ENCODE measurements around the gene TP53.
A peak's percentile ranks its signal among the peaks of the same experiment; 100 is the strongest.

The TP53 gene

GRCh38 chr17:7706631-7707354 is 19.5 kb upstream of the TP53 start:
- no peak for DNase-seq (ENCODE audit: low spot score)

- no peak for DNase-seq (ENCODE audit: low spot score)
Measured at GRCh38 chr17:7705269-7706255, 18.3 kb upstream of the TP53 start.

GRCh38 chr17:7704601-7705268 is 17.4 kb upstream of the TP53 start, which contains the start of gene EFNB3:
EFNB3 (plus strand) TSS chr17:7705202; CDS start chr17:7705599, 397 bp downstream.
- no peak for DNase-seq (ENCODE audit: low spot score)

GRCh38 chr17:7703584-7704479 is 16.5 kb upstream of the TP53 start:
- DNase-seq (ENCODE audit: low spot score): no peak

GRCh38 chr17:7702776-7703175 is 15.5 kb upstream of the TP53 start:
- no peak for DNase-seq (ENCODE audit: low spot score)

GRCh38 chr17:7701681-7702080 is 14.4 kb upstream of the TP53 start:
- DNase-seq (ENCODE audit: low spot score): no peak

GRCh38 chr17:7700510-7700909 is 13.2 kb upstream of the TP53 start:
- no peak for DNase-seq (ENCODE audit: low spot score)

- DNase-seq (ENCODE audit: low spot score): no peak
Measured at GRCh38 chr17:7697828-7698588, 10.7 kb upstream of the TP53 start.

GRCh38 chr17:7695586-7695985 is 8.3 kb upstream of the TP53 start:
- DNase-seq (ENCODE audit: low spot score): no peak

GRCh38 chr17:7688808-7689316 is 1.6 kb upstream of the TP53 start:
- DNase-seq (ENCODE audit: low spot score): no peak

GRCh38 chr17:7687908-7688807 is 868 bp upstream of the TP53 start, which contains the start of gene WRAP53:
WRAP53 (plus strand) TSS chr17:7688477; CDS start chr17:7688649, 172 bp downstream.
- peak; percentile 99 for DNase-seq (ENCODE audit: low spot score)

GRCh38 chr17:7686222-7687071 is 843 bp downstream of the TP53 start:
- DNase-seq (ENCODE audit: low spot score): peak; percentile 91

GRCh38 chr17:7685533-7686221 is 1.6 kb downstream of the TP53 start:
- peak; percentile 95 for DNase-seq (ENCODE audit: low spot score)

- DNase-seq (ENCODE audit: low spot score): no peak
Measured at GRCh38 chr17:7684851-7685532, 2.3 kb downstream of the TP53 start.

GRCh38 chr17:7677388-7678067 is 9.8 kb downstream of the TP53 start:
- DNase-seq (ENCODE audit: low spot score): no peak

GRCh38 chr17:7676533-7676932 is 10.8 kb downstream of the TP53 start:
- DNase-seq (ENCODE audit: low spot score): no peak

Data from pons (tissue), 1 donor.